H9 (cell line): ENCODE measurements around the gene PHF8. TPM values are rescaled to one million over a fixed set of nuclear protein-coding genes. Genes with fewer than 3 reads are reported as not detected.

Source experiments
- DNase-seq: peaks from one replicate; pipeline ENCODE4 v3.0.0-alpha.2; 2017
- H2AFZ ChIP-seq: one replicate; pipeline ENCODE4 v1.6.1; 2013; ENCODE audit warnings: mild to moderate bottlenecking, low read length, control low read depth, moderate library complexity
- H2AK5ac ChIP-seq: 2 replicates; pipeline ENCODE4 v1.6.1; 2013; ENCODE audit warnings: low read length, control low read depth, mixed read lengths; ENCODE audit not compliant: insufficient read length
- H2BK120ac ChIP-seq: one replicate; pipeline ENCODE4 v1.6.1; 2013; ENCODE audit warnings: low read depth, mild to moderate bottlenecking, low read length, control low read depth, inconsistent platforms; ENCODE audit not compliant: poor library complexity, severe bottlenecking
- H2BK12ac ChIP-seq: 2 replicates; pipeline ENCODE4 v1.6.1; 2013; ENCODE audit warnings: low read length, control low read depth, mixed read lengths, low read depth; ENCODE audit not compliant: insufficient read length
- H2BK15ac ChIP-seq: 2 replicates; pipeline ENCODE4 v1.6.1; 2013; ENCODE audit warnings: low read depth, low read length, control low read depth
- H2BK20ac ChIP-seq: one replicate; pipeline ENCODE4 v1.6.1; 2013; ENCODE audit warnings: low read depth, mild to moderate bottlenecking, low read length, control low read depth, inconsistent platforms; ENCODE audit not compliant: poor library complexity, severe bottlenecking
- H2BK5ac ChIP-seq: 2 replicates; pipeline ENCODE4 v1.6.1; 2013; ENCODE audit warnings: low read length, control low read depth, mixed read lengths; ENCODE audit not compliant: insufficient read length
- H3K14ac ChIP-seq: 2 replicates; pipeline ENCODE4 v1.6.1; 2013; ENCODE audit warnings: low read length, control low read depth; ENCODE audit not compliant: insufficient read depth
- H3K18ac ChIP-seq: 2 replicates; pipeline ENCODE4 v1.6.1; 2013; ENCODE audit warnings: low read depth, mild to moderate bottlenecking, mixed read lengths, low read length, control low read depth; ENCODE audit not compliant: insufficient read length
- H3K23ac ChIP-seq: 2 replicates; pipeline ENCODE4 v1.6.1; 2013; ENCODE audit warnings: low read length, control low read depth, mixed read lengths, low read depth; ENCODE audit not compliant: insufficient read length
- H3K23me2 ChIP-seq: 2 replicates; pipeline ENCODE4 v1.6.1; 2013; ENCODE audit warnings: low read depth, mild to moderate bottlenecking, mixed read lengths, low read length, control low read depth; ENCODE audit not compliant: insufficient read length, poor library complexity, severe bottlenecking
- H3K27ac ChIP-seq: 2 replicates; pipeline ENCODE4 v1.5.1; 2013; ENCODE audit warnings: low read length, control low read depth, mixed read lengths, low read depth; ENCODE audit not compliant: insufficient read length
- H3K27me3 ChIP-seq: 2 replicates; pipeline ENCODE4 v1.6.1; 2013; ENCODE audit warnings: low read length, control low read depth, inconsistent platforms; ENCODE audit not compliant: insufficient read depth
- H3K4ac ChIP-seq: 2 replicates; pipeline ENCODE4 v1.6.1; 2013; ENCODE audit warnings: low read depth, mild to moderate bottlenecking, control low read depth, inconsistent platforms, low read length, moderate library complexity
- H3K4me1 ChIP-seq: 2 replicates; pipeline ENCODE4 v1.6.1; 2013; ENCODE audit warnings: low read length, control low read depth, inconsistent platforms; ENCODE audit not compliant: insufficient read depth
- H3K4me2 ChIP-seq: 2 replicates; pipeline ENCODE4 v1.6.1; 2013; ENCODE audit warnings: low read length, control low read depth, mixed read lengths; ENCODE audit not compliant: insufficient read length, insufficient read depth
- H3K56ac ChIP-seq: 2 replicates; pipeline ENCODE4 v1.6.1; 2013; ENCODE audit warnings: low read depth, mild to moderate bottlenecking, mixed read lengths, low read length, control low read depth; ENCODE audit not compliant: insufficient read length
- H3K79me1 ChIP-seq: 2 replicates; pipeline ENCODE4 v1.6.1; 2013; ENCODE audit warnings: low read depth, mild to moderate bottlenecking, moderate library complexity, low read length, control low read depth, inconsistent platforms; ENCODE audit not compliant: insufficient read depth, poor library complexity, severe bottlenecking
- H3K79me2 ChIP-seq: 2 replicates; pipeline ENCODE4 v1.6.1; 2013; ENCODE audit warnings: low read length, control low read depth, inconsistent platforms; ENCODE audit not compliant: insufficient read depth
- H3K9ac ChIP-seq: 2 replicates; pipeline ENCODE4 v1.6.1; 2013; ENCODE audit warnings: low read length, control low read depth, mixed read lengths; ENCODE audit not compliant: insufficient read length; ENCODE audit errors: extremely low read depth
- H3K9me3 ChIP-seq: one replicate; pipeline ENCODE4 v1.6.1; 2013; ENCODE audit warnings: low read depth, low read length, inconsistent platforms; ENCODE audit not compliant: control insufficient read depth
- H3T11ph ChIP-seq: one replicate; pipeline ENCODE4 v1.6.1; 2013; ENCODE audit warnings: mild to moderate bottlenecking, low read length, control low read depth, inconsistent platforms
- H4K20me1 ChIP-seq: one replicate; pipeline ENCODE4 v1.6.1; 2013; ENCODE audit not compliant: control insufficient read depth, insufficient read length, insufficient read depth
- H4K5ac ChIP-seq: 2 replicates; pipeline ENCODE4 v1.6.1; 2013; ENCODE audit warnings: low read depth, mild to moderate bottlenecking, mixed read lengths, low read length, control low read depth; ENCODE audit not compliant: insufficient read length
- H4K8ac ChIP-seq: replicated peaks from 2 replicates; pipeline ENCODE4 v1.6.1; 2013; ENCODE audit warnings: low read length, control low read depth, mixed read lengths, low read depth; ENCODE audit not compliant: insufficient read length
- H4K91ac ChIP-seq: 2 replicates; pipeline ENCODE4 v1.6.1; 2013; ENCODE audit warnings: low read depth, mild to moderate bottlenecking, moderate library complexity, mixed read lengths, low read length, control low read depth; ENCODE audit not compliant: insufficient read length
- H3K27ac Mint-ChIP-seq, 3 experiments: 2 replicates in 2 of 3; 3 replicates in 1 of 3; pipeline ENCODE4 v1.8.0; 2020 to 2021; ENCODE audit warnings: mixed read lengths in 3 of 3, mild to moderate bottlenecking in 1 of 3, moderate library complexity in 1 of 3
- H3K27me3 Mint-ChIP-seq: 2 replicates; pipeline ENCODE4 v1.8.0; 2021; ENCODE audit warnings: low read depth, mild to moderate bottlenecking, moderate library complexity, mixed read lengths
- H3K36me3 Mint-ChIP-seq, 3 experiments: 2 replicates in 2 of 3; 3 replicates in 1 of 3; pipeline ENCODE4 v1.8.0; 2020 to 2021; ENCODE audit warnings: low read depth in 3 of 3, mixed read lengths in 3 of 3; ENCODE audit not compliant: insufficient read depth in 1 of 3
- H3K4me1 Mint-ChIP-seq, 2 experiments: 2 replicates each; pipeline ENCODE4 v1.8.0; 2020; ENCODE audit warnings: mixed read lengths in 2 of 2
- H3K4me3 Mint-ChIP-seq, 2 experiments: 2 replicates in 1 of 2; 3 replicates in 1 of 2; pipeline ENCODE4 v1.8.0; 2020 to 2021; ENCODE audit warnings: mild to moderate bottlenecking in 2 of 2, mixed read lengths in 2 of 2, moderate library complexity in 1 of 2
- H3K9me3 Mint-ChIP-seq, 2 experiments: 2 replicates in 1 of 2; 3 replicates in 1 of 2; pipeline ENCODE4 v1.8.0; 2020; ENCODE audit warnings: mild to moderate bottlenecking in 2 of 2, mixed read lengths in 2 of 2, moderate library complexity in 1 of 2
- WGBS: extraction: QIAGEN DNeasy Blood & Tissue Kit; methylation state at CpG from one replicate; pipeline ENCODE4 v1.1.7; 2013; ENCODE audit warnings: missing lambda C conversion rate, low lambda C conversion rate, mixed read lengths; ENCODE audit not compliant: insufficient read length; ENCODE audit errors: extremely low coverage; 5-methylcytosine and 5-hydroxymethylcytosine counted together
- total RNA-seq: library from RNA; stranded (reverse); gene quantifications from 2 replicates; pipeline ENCODE4 v1.2.1, GENCODE V29; 2021
- TF ChIP-seq, protein P1 (sequence below): fragments of 200-600 bp; sonication (generic); conservative IDR thresholded peaks from 3 replicates; pipeline ENCODE4 v1.8.0; 2021; ENCODE audit warnings: antibody characterized with exemption, mild to moderate bottlenecking

PHF8 gene
- total RNA-seq, 1 experiment from 2014 or later: 38.9 TPM

DNA sequence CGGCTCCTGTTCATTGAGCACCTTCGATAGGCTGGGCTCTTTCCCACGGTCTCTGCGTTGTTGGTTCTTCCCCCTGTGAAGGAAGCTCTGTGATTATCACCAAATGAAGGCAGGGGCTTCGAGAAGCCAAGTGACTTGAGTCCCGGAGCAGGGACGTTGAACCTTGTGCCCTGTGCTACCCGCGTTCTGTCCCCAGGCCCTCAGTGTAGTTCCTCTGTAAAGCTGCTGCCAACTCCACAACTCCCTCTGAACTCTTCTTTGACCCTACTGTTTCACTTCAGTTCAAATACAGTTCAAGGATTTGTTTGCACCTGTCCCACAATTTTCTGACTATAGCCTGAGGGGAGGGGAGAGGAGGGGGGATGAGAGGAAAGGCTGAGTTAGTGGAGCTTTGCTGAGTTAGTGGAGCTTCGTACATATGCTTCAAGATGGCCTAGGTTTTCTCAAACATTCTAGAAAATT, 635 bp upstream of the PHF8 start:
- peak overlapping the region; percentile 98 to 100 (median 98) for H3K27ac Mint-ChIP-seq
- Histone ChIP-seq H4K5ac (peak overlapping the region; percentile 36), H3K27ac (peak overlapping the region; percentile 97), H2AK5ac (no peak overlapping the region), H4K8ac (no peak overlapping the region), H3K4me1 (peaks cover 3% of the 10 kb centered on the region; the same call in 1 of the 2 replicates), H3K79me1 (no peaks in the 10 kb centered on the region), H3K9me3 (peaks cover 41% of the 10 kb centered on the region), H2BK12ac (no peak overlapping the region), H3K14ac (peak overlapping the region; percentile 85), H3K79me2 (no peaks in the 10 kb centered on the region), H3K23ac (no peak overlapping the region), H3K9ac (peak overlapping the region; percentile 73), H2AFZ (no peak overlapping the region), H2BK120ac (no peak overlapping the region), H3K18ac (peak overlapping the region; percentile 73), H2BK20ac (no peak overlapping the region), H3K4me2 (peak overlapping the region; percentile 73), H2BK5ac (peak overlapping the region; percentile 32), H3K23me2 (peaks cover 7% of the 10 kb centered on the region), H3K27me3 (no peaks in the 10 kb centered on the region), H4K91ac (no peak overlapping the region), H3K4ac (no peak overlapping the region), H4K20me1 (no peaks in the 10 kb centered on the region), H3K56ac (peak overlapping the region; percentile 78), H3T11ph (no peak overlapping the region), H2BK15ac (no peak overlapping the region)
- no CpG with 5 or more reads among the region's 10 CpGs for WGBS
- H3K36me3 Mint-ChIP-seq: peaks cover 23 to 25% (median 24%) of the 10 kb centered on the region in 3 experiments
- TF ChIP-seq, protein P1, sequence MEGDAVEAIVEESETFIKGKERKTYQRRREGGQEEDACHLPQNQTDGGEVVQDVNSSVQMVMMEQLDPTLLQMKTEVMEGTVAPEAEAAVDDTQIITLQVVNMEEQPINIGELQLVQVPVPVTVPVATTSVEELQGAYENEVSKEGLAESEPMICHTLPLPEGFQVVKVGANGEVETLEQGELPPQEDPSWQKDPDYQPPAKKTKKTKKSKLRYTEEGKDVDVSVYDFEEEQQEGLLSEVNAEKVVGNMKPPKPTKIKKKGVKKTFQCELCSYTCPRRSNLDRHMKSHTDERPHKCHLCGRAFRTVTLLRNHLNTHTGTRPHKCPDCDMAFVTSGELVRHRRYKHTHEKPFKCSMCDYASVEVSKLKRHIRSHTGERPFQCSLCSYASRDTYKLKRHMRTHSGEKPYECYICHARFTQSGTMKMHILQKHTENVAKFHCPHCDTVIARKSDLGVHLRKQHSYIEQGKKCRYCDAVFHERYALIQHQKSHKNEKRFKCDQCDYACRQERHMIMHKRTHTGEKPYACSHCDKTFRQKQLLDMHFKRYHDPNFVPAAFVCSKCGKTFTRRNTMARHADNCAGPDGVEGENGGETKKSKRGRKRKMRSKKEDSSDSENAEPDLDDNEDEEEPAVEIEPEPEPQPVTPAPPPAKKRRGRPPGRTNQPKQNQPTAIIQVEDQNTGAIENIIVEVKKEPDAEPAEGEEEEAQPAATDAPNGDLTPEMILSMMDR: no peak
- peak overlapping the region; percentile 92 to 97 for H3K4me3 Mint-ChIP-seq
- H3K9me3 Mint-ChIP-seq: peaks cover 72 to 80% of the 10 kb centered on the region in 2 experiments
- H3K4me1 Mint-ChIP-seq: peaks cover 22 to 32% of the 10 kb centered on the region in 2 experiments
- DNase-seq: no peak
- H3K27me3 Mint-ChIP-seq: peaks cover 2% of the 10 kb centered on the region; the same call in 1 of the 2 replicates
